ENCODE data around the gene MAST4.

DNA sequence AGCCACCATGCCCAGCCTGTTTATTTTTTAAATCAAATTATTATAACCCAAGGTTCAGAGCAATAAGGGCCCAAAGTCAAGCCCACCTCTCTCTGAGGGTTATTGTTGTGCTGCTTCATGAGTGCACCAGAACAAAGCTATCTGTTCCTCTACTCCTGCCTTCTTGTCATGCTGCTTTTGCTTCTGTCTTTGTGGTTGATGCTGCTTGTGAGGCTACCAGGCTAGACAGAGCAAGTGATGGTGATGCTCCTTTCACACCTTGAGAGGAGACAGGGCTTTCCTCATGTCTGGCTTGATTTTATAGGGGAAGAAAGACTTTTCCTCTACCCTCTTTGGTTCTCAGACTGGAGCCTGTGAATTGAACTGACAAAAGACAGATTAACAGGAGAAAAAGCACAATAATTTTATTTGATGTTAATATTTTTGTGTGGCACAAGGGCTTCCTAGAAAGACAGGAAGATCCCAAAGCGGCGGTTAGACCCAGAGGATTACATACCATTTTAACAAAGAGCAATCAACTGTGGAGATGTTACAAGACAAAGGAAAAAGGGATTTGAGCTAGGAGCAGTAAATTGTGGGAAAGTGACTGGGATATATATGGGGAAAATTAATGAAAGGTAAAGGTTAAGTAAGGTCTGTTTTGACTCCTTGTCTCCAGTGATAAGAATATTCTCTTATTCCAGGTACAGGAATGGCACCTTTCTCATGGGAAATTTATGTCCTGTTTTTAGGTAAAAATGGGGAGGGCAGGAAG is 604.8 kb downstream of the MAST4 start:
- no peak for TF ChIP-seq POLR2AphosphoS5 (IDR thresholded peaks at IDR 0.05)
- TF ChIP-seq CTCF (IDR thresholded peaks at IDR 0.05): no peak
